ENCODE measurements around the gene ZNF708.
"Not testable (repeated sequence)": the region's sequence is repeated elsewhere in the genome, so short reads cannot be mapped to it uniquely, and the experiment has no call there.

The ZNF708 gene

GRCh38 chr19:21328885-21329605, at the start of gene ZNF708:
ZNF708 (minus strand) TSS chr19:21329410; CDS start chr19:21329212, 198 bp downstream.
- DNase-seq (ENCODE audit: low read depth in 2 of 2) = peak; percentile 61 to 69

GRCh38 chr19:21362291-21362690, 33.1 kb upstream of the ZNF708 start:
- DNase-seq (ENCODE audit: low read depth in 2 of 2) = no peak

- peak; percentile 67 to 80 for DNase-seq (ENCODE audit: low read depth in 2 of 2)
These were observed 29.7 kb upstream of the ZNF708 start, which contains the start of gene ZNF738 for GRCh38 chr19:21358768-21359451. ZNF738 (plus strand) TSS chr19:21359000; CDS start chr19:21359141, 141 bp downstream.

GRCh38 chr19:21352830-21353229, 23.6 kb upstream of the ZNF708 start:
- no peak for DNase-seq (ENCODE audit: low read depth in 2 of 2)

- not testable (repeated sequence) for DNase-seq (ENCODE audit: low read depth in 2 of 2)
These were observed 15.6 kb upstream of the ZNF708 start for GRCh38 chr19:21344841-21345240.

GRCh38 chr19:21335721-21336120, 6.5 kb upstream of the ZNF708 start:
- DNase-seq (ENCODE audit: low read depth in 2 of 2) = no peak

- no peak for DNase-seq (ENCODE audit: low read depth in 2 of 2)
These were observed 804 bp downstream of the ZNF708 start for GRCh38 chr19:21328406-21328805.

GRCh38 chr19:21326169-21326568, 3.0 kb downstream of the ZNF708 start:
- DNase-seq (ENCODE audit: low read depth in 2 of 2) = no peak

- no peak for DNase-seq (ENCODE audit: low read depth in 2 of 2)
These were observed 6.2 kb downstream of the ZNF708 start for GRCh38 chr19:21323000-21323399.

GRCh38 chr19:21322528-21322927, 6.7 kb downstream of the ZNF708 start:
- no peak for DNase-seq (ENCODE audit: low read depth in 2 of 2)

- no peak for DNase-seq (ENCODE audit: low read depth in 2 of 2)
These were observed 7.2 kb downstream of the ZNF708 start for GRCh38 chr19:21321996-21322395.

GRCh38 chr19:21321134-21321533, 8.1 kb downstream of the ZNF708 start:
- no peak for DNase-seq (ENCODE audit: low read depth in 2 of 2)

- DNase-seq (ENCODE audit: low read depth in 2 of 2) = no peak
These were observed 11.4 kb downstream of the ZNF708 start for GRCh38 chr19:21317821-21318220.

- no peak for DNase-seq (ENCODE audit: low read depth in 2 of 2)
These were observed 14.5 kb downstream of the ZNF708 start for GRCh38 chr19:21314676-21315075.

- not testable (repeated sequence) for DNase-seq (ENCODE audit: low read depth in 2 of 2)
These were observed 16.4 kb downstream of the ZNF708 start for GRCh38 chr19:21312807-21313206.

GRCh38 chr19:21308773-21309172, 20.4 kb downstream of the ZNF708 start:
- no peak for DNase-seq (ENCODE audit: low read depth in 2 of 2)

- DNase-seq (ENCODE audit: low read depth in 2 of 2) = not testable (repeated sequence)
These were observed 22.2 kb downstream of the ZNF708 start for GRCh38 chr19:21306881-21307479.

- DNase-seq (ENCODE audit: low read depth in 2 of 2) = not testable (repeated sequence)
These were observed 35.4 kb downstream of the ZNF708 start for GRCh38 chr19:21293768-21294167.

GRCh38 chr19:21269813-21270212, 59.4 kb downstream of the ZNF708 start:
- no peak for DNase-seq (ENCODE audit: low read depth in 2 of 2)

GRCh38 chr19:21264891-21265290, 64.3 kb downstream of the ZNF708 start:
- DNase-seq (ENCODE audit: low read depth in 2 of 2) = no peak

GRCh38 chr19:21264416-21264815, 64.8 kb downstream of the ZNF708 start:
- no peak for DNase-seq (ENCODE audit: low read depth in 2 of 2)

- not testable (repeated sequence) for DNase-seq (ENCODE audit: low read depth in 2 of 2)
These were observed 68.3 kb downstream of the ZNF708 start for GRCh38 chr19:21260848-21261381.

Measured in stimulated activated CD4-positive, alpha-beta T cell treated with anti-CD3 and anti-CD28 coated beads, Interleukin-12 subunit alpha, Interleukin-12 subunit beta, amount 100 ng/mL, for 24 hours (primary cell).